Activated T-cell treated with anti-CD3 and anti-CD28 coated beads, Interleukin-2, amount 50 U/mL, for 24 hours (primary cell): ENCODE results near the gene CTU1.
"Not testable (repeated sequence)": the region's sequence is repeated elsewhere in the genome, so short reads cannot be mapped to it uniquely, and the experiment has no call there.

Experiments
- DNase-seq: peaks from one replicate; pipeline ENCODE4 v3.0.0-alpha.2; 2020
- H3K27ac Mint-ChIP-seq: 2 replicates; pipeline ENCODE4 v1.8.0; 2020; ENCODE audit warnings: mild to moderate bottlenecking, mixed read lengths
- H3K27me3 Mint-ChIP-seq: 2 replicates; pipeline ENCODE4 v1.8.0; 2020; ENCODE audit warnings: mixed read lengths
- H3K36me3 Mint-ChIP-seq: 2 replicates; pipeline ENCODE4 v1.8.0; 2020; ENCODE audit warnings: low read depth, mixed read lengths
- H3K4me1 Mint-ChIP-seq: 2 replicates; pipeline ENCODE4 v1.8.0; 2020; ENCODE audit warnings: low read depth, mixed read lengths
- H3K4me3 Mint-ChIP-seq: 2 replicates; pipeline ENCODE4 v1.8.0; 2020; ENCODE audit warnings: mild to moderate bottlenecking, moderate library complexity, mixed read lengths
- H3K9me3 Mint-ChIP-seq: 2 replicates; pipeline ENCODE4 v1.8.0; 2020; ENCODE audit warnings: mixed read lengths

The CTU1 gene

GRCh38 chr19:51108066-51108804 lies at the start of gene CTU1:
TSS of gene CTU1 (minus strand) at chr19:51108409. CDS start at chr19:51104569, 3,840 bp downstream.
- Mint-ChIP-seq H3K9me3 (no peaks in the 10 kb centered on the region), H3K4me1 (peaks cover 44% of the 10 kb centered on the region), H3K27ac (peak within 1 kb of the TSS; percentile 95), H3K36me3 (peaks cover 44% of the 10 kb centered on the region), H3K27me3 (no peaks in the 10 kb centered on the region), H3K4me3 (peak within 1 kb of the TSS; percentile 97)
- DNase-seq: peak; percentile 97

GRCh38 chr19:51157265-51157664 lies 49.1 kb upstream of the CTU1 start:
- Mint-ChIP-seq H3K27me3 (peaks cover 3% of the 10 kb centered on the region), H3K4me1 (peaks cover 10% of the 10 kb centered on the region), H3K36me3 (no peaks in the 10 kb centered on the region), H3K9me3 (no peaks in the 10 kb centered on the region), H3K4me3 (no peak overlapping the region), H3K27ac (no peak overlapping the region)
- DNase-seq: no peak

GRCh38 chr19:51156710-51157109 lies 48.5 kb upstream of the CTU1 start:
- DNase-seq: no peak
- peaks cover 3% of the 10 kb centered on the region for H3K27me3 Mint-ChIP-seq
- H3K36me3 Mint-ChIP-seq: no peaks in the 10 kb centered on the region
- H3K27ac Mint-ChIP-seq: no peak overlapping the region
- no peaks in the 10 kb centered on the region for H3K9me3 Mint-ChIP-seq
- peaks cover 10% of the 10 kb centered on the region for H3K4me1 Mint-ChIP-seq
- no peak overlapping the region for H3K4me3 Mint-ChIP-seq

DNA sequence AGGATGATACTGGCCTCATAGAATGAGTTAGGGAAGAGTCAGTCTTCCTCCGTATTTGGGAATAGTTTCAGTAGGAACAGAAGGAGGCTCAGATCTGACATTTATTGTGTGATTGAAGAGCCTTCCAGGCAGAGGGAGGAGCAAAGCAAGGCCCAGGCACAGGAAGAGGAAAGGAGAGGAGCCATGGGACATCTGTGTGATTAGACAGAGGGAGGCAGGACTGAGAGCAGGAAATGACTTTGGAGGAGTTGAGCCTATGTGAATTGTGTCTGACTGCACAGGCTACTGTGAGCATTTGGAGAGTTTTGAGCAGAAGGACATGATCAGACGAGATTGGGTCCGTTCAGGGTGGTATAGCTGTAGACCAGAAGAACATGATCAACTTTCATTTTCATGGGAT lies 42.4 kb upstream of the CTU1 start:
- no peak for DNase-seq
- Mint-ChIP-seq H3K9me3 (no peaks in the 10 kb centered on the region), H3K36me3 (no peaks in the 10 kb centered on the region), H3K27ac (no peak overlapping the region), H3K27me3 (peaks cover 3% of the 10 kb centered on the region), H3K4me3 (no peak overlapping the region), H3K4me1 (peaks cover 2% of the 10 kb centered on the region)

DNA sequence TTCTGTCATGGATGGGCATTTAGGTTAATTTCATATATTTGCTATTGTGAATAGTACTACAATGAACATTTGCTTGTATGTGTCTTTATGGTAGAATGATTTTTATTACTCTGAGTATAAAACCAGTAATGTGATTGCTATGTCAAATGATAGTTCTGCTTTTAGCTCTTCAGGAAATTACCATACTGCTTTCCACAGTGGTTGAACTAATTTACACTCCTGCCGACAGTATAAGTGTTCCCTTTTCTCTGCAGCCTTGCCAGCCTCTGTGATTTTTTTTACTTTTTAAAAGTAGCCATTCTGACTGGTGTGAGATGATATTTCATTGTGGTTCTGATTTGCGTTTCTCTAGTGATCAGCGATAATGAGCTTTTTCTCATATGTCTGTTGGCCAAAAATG lies 40.4 kb upstream of the CTU1 start:
- H3K27me3 Mint-ChIP-seq: no peaks in the 10 kb centered on the region
- H3K4me1 Mint-ChIP-seq: peaks cover 2% of the 10 kb centered on the region
- no peak for DNase-seq
- no peak overlapping the region for H3K4me3 Mint-ChIP-seq
- H3K9me3 Mint-ChIP-seq: no peaks in the 10 kb centered on the region
- no peaks in the 10 kb centered on the region for H3K36me3 Mint-ChIP-seq
- no peak overlapping the region for H3K27ac Mint-ChIP-seq

DNA sequence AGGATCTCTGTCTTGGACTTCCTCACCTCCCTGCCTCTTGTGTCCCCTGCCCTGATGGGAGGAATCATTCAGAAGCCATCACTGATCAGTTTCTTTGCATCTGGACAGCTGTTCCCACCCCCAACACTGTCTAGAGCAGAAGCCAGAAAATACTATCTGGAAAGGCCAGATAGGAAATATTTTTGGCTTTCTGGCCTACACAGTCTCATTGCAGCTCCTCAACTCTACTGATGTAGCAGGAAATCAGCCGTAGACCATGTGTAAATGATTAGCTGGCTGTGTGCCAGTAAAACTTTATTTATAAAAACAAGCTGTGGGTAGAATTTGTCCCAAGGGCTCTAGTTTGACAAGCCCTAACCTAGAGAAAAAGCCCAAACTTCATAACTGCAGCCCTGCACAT lies 39.5 kb upstream of the CTU1 start:
- H3K27me3 Mint-ChIP-seq: no peaks in the 10 kb centered on the region
- no peak overlapping the region for H3K4me3 Mint-ChIP-seq
- H3K36me3 Mint-ChIP-seq: no peaks in the 10 kb centered on the region
- H3K27ac Mint-ChIP-seq: no peak overlapping the region
- no peak for DNase-seq
- H3K9me3 Mint-ChIP-seq: no peaks in the 10 kb centered on the region
- peaks cover 2% of the 10 kb centered on the region for H3K4me1 Mint-ChIP-seq

DNA sequence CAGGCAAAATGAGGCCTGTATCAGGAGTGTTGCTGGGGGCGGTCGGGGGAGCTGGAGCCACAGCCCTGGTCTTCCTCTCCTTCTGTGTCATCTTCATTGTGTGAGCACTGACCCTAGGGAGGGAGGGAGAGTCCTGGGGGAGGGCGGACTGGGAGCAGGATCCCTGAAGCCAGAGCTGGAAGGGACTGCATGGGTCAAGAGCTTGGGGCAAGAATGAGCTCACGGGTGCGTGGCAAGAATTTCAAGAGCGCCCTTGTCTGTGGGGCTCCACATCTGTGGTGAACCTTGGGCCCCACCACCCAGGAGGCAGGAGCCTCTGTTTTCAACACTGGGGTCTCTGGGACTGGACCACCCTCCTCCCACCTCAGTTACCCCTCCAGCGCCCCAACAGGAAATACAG lies 38.5 kb upstream of the CTU1 start:
- DNase-seq: no peak
- H3K4me1 Mint-ChIP-seq: peaks cover 8% of the 10 kb centered on the region
- no peak overlapping the region for H3K4me3 Mint-ChIP-seq
- no peaks in the 10 kb centered on the region for H3K27me3 Mint-ChIP-seq
- no peaks in the 10 kb centered on the region for H3K36me3 Mint-ChIP-seq
- H3K9me3 Mint-ChIP-seq: no peaks in the 10 kb centered on the region
- no peak overlapping the region for H3K27ac Mint-ChIP-seq

GRCh38 chr19:51145916-51146493 lies 37.8 kb upstream of the CTU1 start:
- no peak overlapping the region for H3K27ac Mint-ChIP-seq
- H3K4me3 Mint-ChIP-seq: no peak overlapping the region
- H3K27me3 Mint-ChIP-seq: no peaks in the 10 kb centered on the region
- H3K9me3 Mint-ChIP-seq: no peaks in the 10 kb centered on the region
- H3K4me1 Mint-ChIP-seq: peaks cover 8% of the 10 kb centered on the region
- H3K36me3 Mint-ChIP-seq: no peaks in the 10 kb centered on the region
- DNase-seq: no peak

GRCh38 chr19:51144482-51145045 lies 36.4 kb upstream of the CTU1 start:
- Mint-ChIP-seq H3K36me3 (no peaks in the 10 kb centered on the region), H3K9me3 (no peaks in the 10 kb centered on the region), H3K27me3 (no peaks in the 10 kb centered on the region), H3K4me1 (peaks cover 8% of the 10 kb centered on the region), H3K27ac (no peak overlapping the region), H3K4me3 (no peak overlapping the region)
- DNase-seq: no peak

GRCh38 chr19:51143486-51143885 lies 35.3 kb upstream of the CTU1 start:
- Mint-ChIP-seq H3K9me3 (no peaks in the 10 kb centered on the region), H3K36me3 (no peaks in the 10 kb centered on the region), H3K4me3 (no peak overlapping the region), H3K27me3 (no peaks in the 10 kb centered on the region), H3K4me1 (peaks cover 8% of the 10 kb centered on the region), H3K27ac (no peak overlapping the region)
- DNase-seq: no peak

GRCh38 chr19:51142809-51143475 lies 34.7 kb upstream of the CTU1 start:
- DNase-seq, H3K9me3 Mint-ChIP-seq, H3K27me3 Mint-ChIP-seq, H3K4me1 Mint-ChIP-seq, H3K27ac Mint-ChIP-seq, H3K36me3 Mint-ChIP-seq, H3K4me3 Mint-ChIP-seq: not testable (repeated sequence)

DNA sequence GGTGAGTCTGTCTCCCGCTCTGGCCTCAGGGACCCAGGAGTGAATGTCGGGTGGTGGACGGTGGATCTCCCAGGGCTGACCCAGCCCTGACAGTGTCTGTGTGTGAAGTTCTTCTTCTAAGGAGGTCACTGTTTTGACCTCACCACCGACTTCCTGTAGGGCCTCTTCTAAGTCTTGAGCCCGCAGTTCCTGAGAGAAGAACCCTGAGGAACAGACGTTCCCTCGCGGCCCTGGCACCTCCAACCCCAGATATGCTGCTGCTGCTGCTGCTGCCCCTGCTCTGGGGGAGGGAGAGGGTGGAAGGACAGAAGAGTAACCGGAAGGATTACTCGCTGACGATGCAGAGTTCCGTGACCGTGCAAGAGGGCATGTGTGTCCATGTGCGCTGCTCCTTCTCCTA lies 33.9 kb upstream of the CTU1 start, which contains the start of gene SIGLEC7:
Gene SIGLEC7, plus strand, starts transcription at position 183 of the 400 bp plus-strand sequence. Its CDS starts 69 bp downstream, at position 252.
- DNase-seq: no peak
- Mint-ChIP-seq H3K4me1 (peaks cover 16% of the 10 kb centered on the region), H3K9me3 (no peaks in the 10 kb centered on the region), H3K27me3 (no peaks in the 10 kb centered on the region), H3K36me3 (no peaks in the 10 kb centered on the region), H3K27ac (no peak within 1 kb of the TSS), H3K4me3 (no peak within 1 kb of the TSS)

- H3K27ac Mint-ChIP-seq: no peak overlapping the region
- H3K36me3 Mint-ChIP-seq: no peaks in the 10 kb centered on the region
- DNase-seq: no peak
- H3K27me3 Mint-ChIP-seq: no peaks in the 10 kb centered on the region
- no peak overlapping the region for H3K4me3 Mint-ChIP-seq
- no peaks in the 10 kb centered on the region for H3K9me3 Mint-ChIP-seq
- H3K4me1 Mint-ChIP-seq: peaks cover 25% of the 10 kb centered on the region
These were observed 33.0 kb upstream of the CTU1 start for GRCh38 chr19:51141181-51141580.

- no peak for DNase-seq
- H3K27me3 Mint-ChIP-seq: no peaks in the 10 kb centered on the region
- H3K4me3 Mint-ChIP-seq: no peak overlapping the region
- H3K4me1 Mint-ChIP-seq: peaks cover 29% of the 10 kb centered on the region
- peaks cover under 1% of the 10 kb centered on the region for H3K9me3 Mint-ChIP-seq
- H3K36me3 Mint-ChIP-seq: peaks cover 2% of the 10 kb centered on the region
- H3K27ac Mint-ChIP-seq: no peak overlapping the region
These were observed 32.2 kb upstream of the CTU1 start for GRCh38 chr19:51140441-51140840.
